Measurements from ENCODE around the gene ARHGEF40.

ARHGEF40 gene

GRCh38 chr14:21070083-21070609 lies at the start of gene ARHGEF40:
TSS of gene ARHGEF40 (plus strand) at chr14:21070304. CDS start at chr14:21070397, 93 bp downstream.
- peak in 51 of 56 donors; percentile 27 to 87 (median 65) for DNase-seq

GRCh38 chr14:21020977-21021545 lies 49.0 kb upstream of the ARHGEF40 start:
- DNase-seq = no peak

- DNase-seq = no peak
Observed at GRCh38 chr14:21022686-21023085, 47.4 kb upstream of the ARHGEF40 start.

- peak in 15 of 56 donors; percentile 9 to 48 (median 19) for DNase-seq
Observed at GRCh38 chr14:21023174-21023573, 46.9 kb upstream of the ARHGEF40 start.

- DNase-seq = no peak
Observed at GRCh38 chr14:21023817-21024584, 46.1 kb upstream of the ARHGEF40 start.

- peak in 53 of 56 donors; percentile 45 to 93 (median 78) for DNase-seq
Observed at GRCh38 chr14:21024585-21025370, 45.3 kb upstream of the ARHGEF40 start, which contains the start of gene NDRG2. TSS of gene NDRG2 (minus strand) at chr14:21025061. CDS start at chr14:21023315, 1,746 bp downstream.

- DNase-seq = peak; percentile 35 to 96 (median 86)
Observed at GRCh38 chr14:21025371-21026273, 44.5 kb upstream of the ARHGEF40 start.

GRCh38 chr14:21026274-21026987 lies 43.7 kb upstream of the ARHGEF40 start:
- DNase-seq = peak in 55 of 56 donors; percentile 43 to 94 (median 85)

- DNase-seq = peak in 4 of 56 donors; percentile 37 to 66 (median 50)
Observed at GRCh38 chr14:21026988-21027315, 43.2 kb upstream of the ARHGEF40 start.

GRCh38 chr14:21029917-21030316 lies 40.2 kb upstream of the ARHGEF40 start, which contains the start of gene TPPP2:
TSS of gene TPPP2 (plus strand) at chr14:21030217. CDS start at chr14:21030582, 365 bp downstream.
- DNase-seq = no peak

- DNase-seq = no peak
Observed at GRCh38 chr14:21030531-21030930, 39.6 kb upstream of the ARHGEF40 start.

GRCh38 chr14:21032326-21033132 lies 37.6 kb upstream of the ARHGEF40 start:
- DNase-seq = peak in 3 of 56 donors; percentile 4 to 26 (median 17)

- DNase-seq = peak in 9 of 56 donors; percentile 7 to 36 (median 23)
Observed at GRCh38 chr14:21033133-21033698, 36.9 kb upstream of the ARHGEF40 start.

GRCh38 chr14:21034707-21035106 lies 35.4 kb upstream of the ARHGEF40 start, which contains the start of gene RNASE13:
TSS of gene RNASE13 (minus strand) at chr14:21034807. CDS start at chr14:21034288, 519 bp downstream.
- no peak for DNase-seq

GRCh38 chr14:21036751-21037150 lies 33.4 kb upstream of the ARHGEF40 start:
- DNase-seq = peak in 4 of 56 donors; percentile 8 to 42 (median 26)

GRCh38 chr14:21037156-21037555 lies 32.9 kb upstream of the ARHGEF40 start:
- no peak for DNase-seq

GRCh38 chr14:21038441-21039422 lies 31.4 kb upstream of the ARHGEF40 start:
- peak in 55 of 56 donors; percentile 19 to 90 (median 77) for DNase-seq

All from nucleus accumbens (tissue), 56 donors.